Activated CD4-positive, alpha-beta T cell treated with anti-CD3 and anti-CD28 coated beads, Interleukin-2, Interleukin-4, amounts not matched to agents 100 ng/mL and 50 ng/mL, durations not matched to agents 16 hours and 8 hours (primary cell): ENCODE measurements around the gene EXOSC7.

Experiments used
- DNase-seq: peaks from one replicate; pipeline ENCODE4 v3.0.0-alpha.2; 2020; ENCODE audit warnings: low spot score

The EXOSC7 gene

GRCh38 chr3:44993471-44994205 lies 17.6 kb downstream of the EXOSC7 start:
- no peak for DNase-seq

- no peak for DNase-seq
Observed at GRCh38 chr3:44995142-44995770, 19.2 kb downstream of the EXOSC7 start.

DNA sequence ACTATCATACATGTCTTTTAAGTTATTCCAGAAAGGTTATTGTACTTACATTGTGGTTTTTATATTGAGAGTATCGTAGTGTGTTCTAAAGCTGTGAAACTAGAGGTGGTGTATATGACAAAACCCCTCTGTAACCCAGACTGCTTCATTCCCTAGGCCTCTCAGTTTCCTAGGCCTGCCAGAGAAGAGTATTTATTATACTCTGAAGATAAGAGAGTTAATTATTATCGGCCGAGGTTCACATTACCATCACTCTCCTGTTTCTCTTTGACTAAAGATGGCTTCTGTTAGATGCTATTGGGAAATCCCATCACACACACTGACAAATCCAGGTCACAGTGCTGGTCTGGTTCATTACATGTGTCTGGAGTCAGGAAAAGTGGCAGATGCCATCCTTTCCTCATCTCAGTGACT lies 20.5 kb downstream of the EXOSC7 start:
- no peak for DNase-seq

DNA sequence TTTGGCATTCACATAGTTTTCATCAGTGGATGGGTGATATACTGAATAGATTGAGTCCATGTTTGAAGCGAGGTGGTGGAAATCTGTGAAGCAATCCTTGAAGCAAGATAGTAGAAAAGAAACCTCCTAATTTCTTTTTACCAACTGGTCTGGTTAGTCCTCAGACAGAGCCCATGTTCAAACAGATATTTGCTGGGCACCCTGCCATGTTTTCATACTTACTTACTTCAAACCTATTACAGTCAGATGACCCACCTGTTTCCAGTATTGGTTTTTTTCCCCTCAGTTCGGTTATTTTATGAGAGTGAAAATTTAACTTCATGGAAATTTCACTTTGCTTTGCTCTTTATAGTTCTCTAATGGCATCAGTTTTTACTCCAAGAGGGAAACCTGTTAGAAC lies 23.7 kb downstream of the EXOSC7 start:
- DNase-seq: no peak

DNA sequence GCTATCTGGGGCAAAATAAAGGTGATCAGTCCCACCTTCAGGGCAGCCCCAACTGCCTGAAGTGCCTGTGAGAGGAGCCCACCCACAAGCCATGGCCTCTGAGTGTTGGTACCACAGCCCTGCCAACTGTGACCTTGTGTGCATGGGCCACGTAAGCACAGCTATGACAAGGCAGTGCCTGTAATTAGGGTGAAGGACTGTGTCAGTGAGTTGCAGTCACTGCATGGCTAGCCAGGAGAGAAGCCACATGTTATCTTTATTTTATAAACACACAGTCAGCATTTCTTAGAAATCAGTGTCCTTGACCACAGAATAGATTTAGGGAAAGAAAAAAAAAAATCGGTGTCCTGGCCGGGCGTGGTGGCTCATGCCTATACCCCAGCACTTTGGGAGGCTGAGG lies 24.8 kb downstream of the EXOSC7 start:
- no peak for DNase-seq

- no peak for DNase-seq
Observed at GRCh38 chr3:45001738-45002137, 25.7 kb downstream of the EXOSC7 start.

- no peak for DNase-seq
Observed at GRCh38 chr3:45002139-45002660, 26.2 kb downstream of the EXOSC7 start.

- no peak for DNase-seq
Observed at GRCh38 chr3:45002720-45003119, 26.7 kb downstream of the EXOSC7 start.

- no peak for DNase-seq
Observed at GRCh38 chr3:45003406-45003805, 27.4 kb downstream of the EXOSC7 start.

DNA sequence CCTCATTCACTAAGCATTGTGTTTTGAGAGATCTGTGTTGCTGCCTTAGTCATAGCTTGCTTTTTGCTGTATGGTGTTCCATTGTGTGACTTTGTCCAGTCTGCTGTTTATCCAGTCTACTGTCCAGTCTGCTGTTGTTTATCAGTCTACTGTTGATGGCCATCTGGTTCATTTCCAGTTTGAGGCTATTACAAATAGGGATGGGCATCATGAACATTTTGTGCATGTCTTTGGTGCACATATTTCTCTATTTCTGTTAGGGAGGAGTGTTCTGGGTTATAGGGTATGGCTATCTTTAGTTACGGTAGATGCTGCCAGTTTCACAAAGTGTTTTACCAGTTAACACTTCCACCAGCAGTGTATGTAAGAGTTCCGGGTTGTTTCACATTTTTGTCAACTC lies 27.8 kb downstream of the EXOSC7 start:
- DNase-seq: no peak

GRCh38 chr3:45007091-45007490 lies 31.0 kb downstream of the EXOSC7 start:
- no peak for DNase-seq

GRCh38 chr3:45008117-45008516 lies 32.1 kb downstream of the EXOSC7 start:
- no peak for DNase-seq

DNA sequence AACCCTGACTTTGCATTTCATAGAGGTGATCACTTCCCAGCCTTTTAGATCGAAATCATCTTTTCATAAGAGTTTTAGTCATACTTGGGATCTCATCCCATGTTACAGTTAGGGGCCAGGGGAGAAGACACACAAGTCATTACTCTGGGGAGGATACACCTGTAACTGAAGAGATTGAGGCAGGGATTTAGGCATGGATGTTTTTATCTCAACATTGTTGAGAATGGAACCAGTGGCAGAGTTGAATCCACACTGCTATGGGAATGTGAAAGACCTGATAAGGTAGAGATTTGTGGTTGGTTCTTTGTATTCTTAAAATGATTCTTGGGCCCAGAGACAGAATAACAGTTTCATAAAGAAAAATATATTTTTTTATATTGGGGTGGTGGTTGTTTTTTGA lies 33.8 kb downstream of the EXOSC7 start:
- no peak for DNase-seq

- DNase-seq: no peak
Observed at GRCh38 chr3:45010811-45011333, 34.8 kb downstream of the EXOSC7 start.

- no peak for DNase-seq
Observed at GRCh38 chr3:45011756-45012508, 35.9 kb downstream of the EXOSC7 start.

GRCh38 chr3:45012577-45012976 lies 36.5 kb downstream of the EXOSC7 start:
- DNase-seq: no peak

GRCh38 chr3:45016916-45017315 lies 40.9 kb downstream of the EXOSC7 start:
- no peak for DNase-seq

- DNase-seq: no peak
Observed at GRCh38 chr3:45017821-45018220, 41.8 kb downstream of the EXOSC7 start.

DNA sequence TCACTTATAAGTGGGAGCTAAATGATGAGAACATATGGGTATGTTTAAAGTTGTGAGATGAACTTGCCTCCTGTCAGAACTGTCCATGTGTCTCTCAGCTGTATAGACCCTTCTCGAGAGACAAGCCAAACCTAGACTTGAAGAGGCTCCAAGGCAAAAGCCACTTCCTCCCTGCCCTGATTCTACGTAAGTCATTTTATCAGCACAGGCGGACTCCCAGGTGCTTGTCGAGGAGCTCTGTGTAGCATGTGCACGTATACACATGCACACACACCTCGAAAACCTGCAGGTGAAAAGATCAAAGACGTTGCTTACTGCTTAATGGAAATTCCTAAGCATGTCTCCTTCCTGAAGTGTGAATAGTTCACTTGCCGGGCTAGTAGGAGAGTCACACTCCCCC lies 44.5 kb downstream of the EXOSC7 start:
- no peak for DNase-seq

DNA sequence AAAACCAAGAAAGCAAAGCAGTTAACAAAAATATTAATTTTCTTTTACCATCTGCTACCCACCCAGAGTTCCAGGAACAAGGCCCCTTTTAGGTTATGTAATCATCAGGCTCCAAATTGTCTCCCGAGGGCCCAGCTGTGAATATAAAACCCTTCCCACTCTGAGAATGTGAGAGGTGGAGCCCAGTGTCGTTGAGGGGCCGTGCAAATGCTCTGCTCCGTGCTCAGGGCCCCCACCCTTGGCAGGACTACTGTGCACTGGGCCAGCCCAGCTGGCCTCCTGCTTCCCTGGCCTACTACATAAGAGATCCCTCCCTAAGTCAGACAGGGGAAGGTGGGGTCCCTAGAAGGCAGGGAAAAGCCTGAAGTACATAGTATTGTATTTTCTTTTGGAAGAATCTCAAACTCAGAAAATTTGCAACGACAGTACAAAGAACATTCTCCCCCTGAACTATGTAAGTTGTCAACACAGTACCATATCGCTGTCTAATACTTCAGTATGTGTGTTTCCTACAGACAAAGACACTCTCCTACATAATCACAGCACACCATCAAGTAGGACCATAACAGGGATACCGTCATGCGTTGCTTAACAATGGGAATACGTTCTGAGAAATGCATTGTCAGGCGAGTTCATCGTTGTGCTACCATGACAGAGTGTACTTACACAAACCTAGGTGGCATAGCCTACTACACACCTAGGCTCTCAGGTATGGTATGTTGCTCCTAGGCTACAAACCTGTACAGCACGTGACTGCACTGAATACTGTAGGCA lies 45.7 kb downstream of the EXOSC7 start:
- DNase-seq: no peak

DNA sequence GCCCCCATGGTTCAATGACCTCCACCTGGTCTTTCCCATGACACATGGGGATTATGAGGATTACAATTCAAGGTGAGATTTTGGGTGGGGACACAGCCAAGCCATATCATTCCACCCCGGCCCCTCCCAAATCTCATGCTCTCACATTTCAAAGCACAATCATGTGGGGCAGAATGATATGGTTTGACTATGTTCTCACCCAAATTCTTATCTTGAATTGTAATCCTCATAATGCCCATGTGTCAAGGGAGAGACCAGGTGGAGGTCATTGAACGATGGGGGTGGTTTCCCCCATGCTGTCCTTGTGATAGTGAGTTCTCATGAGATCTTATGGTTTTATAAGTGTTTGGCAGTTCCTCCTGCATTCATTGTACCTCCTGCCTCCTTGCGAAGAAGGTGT lies 47.6 kb downstream of the EXOSC7 start:
- no peak for DNase-seq
